ENCODE measurements around the gene THBS2. TPM values are rescaled to one million over a fixed set of nuclear protein-coding genes. Genes with fewer than 3 reads are reported as not detected.
A peak's percentile ranks its signal among the peaks of the same experiment; 100 is the strongest.

The THBS2 gene
- total RNA-seq, 1 donor from 2014 or later, result 4.2 TPM

DNA sequence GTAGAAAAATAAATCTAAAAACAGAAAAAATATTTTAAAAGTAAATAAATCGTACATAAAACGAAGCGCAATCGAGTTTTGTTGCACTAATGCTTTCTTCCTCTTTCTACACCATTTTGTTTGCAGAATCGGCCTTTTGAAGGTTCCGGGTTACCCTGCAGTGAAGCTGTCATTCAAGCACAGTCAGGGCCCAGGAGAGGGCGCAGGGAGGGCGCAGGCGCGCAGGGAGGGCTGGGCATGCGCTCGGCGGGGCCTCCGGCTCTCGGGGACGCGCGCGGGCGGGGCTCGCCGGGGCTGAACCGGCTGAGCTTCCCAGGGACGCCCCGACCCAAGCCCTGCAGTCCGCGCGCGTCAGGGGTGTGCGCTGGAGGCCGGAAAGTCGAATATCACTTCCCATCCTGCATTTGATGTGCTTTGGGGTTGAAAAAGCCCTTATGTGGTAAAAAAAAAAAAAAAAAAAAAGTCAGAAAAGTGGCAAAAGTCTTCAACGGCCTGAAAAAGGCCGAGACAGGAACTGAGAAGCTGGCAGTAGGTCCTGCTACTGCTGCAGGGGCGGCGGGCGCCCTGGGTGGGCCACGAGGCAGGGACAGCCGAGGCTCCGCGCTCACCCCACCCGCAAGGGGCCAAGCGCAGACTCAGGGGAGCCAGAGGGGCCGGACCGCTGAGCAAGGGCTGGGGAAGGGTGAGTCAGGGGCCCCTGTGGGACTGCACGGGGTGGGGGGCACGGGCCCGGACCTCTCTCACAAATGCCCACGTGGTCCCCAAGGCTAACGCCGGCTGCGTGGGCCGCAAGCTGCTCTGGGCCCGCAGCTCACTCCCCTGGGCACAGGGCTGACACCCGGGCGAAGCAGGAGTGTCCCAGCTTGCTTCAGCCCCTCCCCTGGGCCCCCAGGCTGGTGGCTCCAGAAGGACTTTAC lies 40.5 kb downstream of the THBS2 start:
- no peaks in the 10 kb centered on the region for H3K27me3 Mint-ChIP-seq
- no peaks in the 10 kb centered on the region for H3K9me3 Mint-ChIP-seq
- peak overlapping the region; percentile 79 for H3K4me3 Mint-ChIP-seq
- H3K36me3 Mint-ChIP-seq, result no peaks in the 10 kb centered on the region
- peak; percentile 92 for DNase-seq (ENCODE audit: extremely low spot score, unreplicated experiment)
- H3K4me1 Mint-ChIP-seq (ENCODE audit: unreplicated experiment), result no peaks in the 10 kb centered on the region
- peak; percentile 52 for TF ChIP-seq CTCF (conservative IDR thresholded peaks at IDR 0.05)
- H3K27ac Mint-ChIP-seq, result no peak overlapping the region

- no peak for DNase-seq (ENCODE audit: extremely low spot score, unreplicated experiment)
- Mint-ChIP-seq H3K9me3 (peaks cover 5% of the 10 kb centered on the region), H3K27ac (no peak overlapping the region), H3K27me3 (no peaks in the 10 kb centered on the region), H3K4me3 (no peak overlapping the region), H3K4me1 (ENCODE audit: unreplicated experiment) (no peaks in the 10 kb centered on the region), H3K36me3 (no peaks in the 10 kb centered on the region)
- TF ChIP-seq CTCF (conservative IDR thresholded peaks at IDR 0.05), result no peak
Observed at GRCh38 chr6:169212436-169212835, 41.2 kb downstream of the THBS2 start.

GRCh38 chr6:169211881-169212280 lies 41.8 kb downstream of the THBS2 start:
- TF ChIP-seq CTCF (conservative IDR thresholded peaks at IDR 0.05), result no peak
- peak overlapping the region; percentile 66 for H3K4me3 Mint-ChIP-seq
- H3K27me3 Mint-ChIP-seq, result no peaks in the 10 kb centered on the region
- H3K36me3 Mint-ChIP-seq, result no peaks in the 10 kb centered on the region
- H3K4me1 Mint-ChIP-seq (ENCODE audit: unreplicated experiment), result no peaks in the 10 kb centered on the region
- no peak for DNase-seq (ENCODE audit: extremely low spot score, unreplicated experiment)
- H3K27ac Mint-ChIP-seq, result no peak overlapping the region
- peaks cover 6% of the 10 kb centered on the region for H3K9me3 Mint-ChIP-seq

DNA sequence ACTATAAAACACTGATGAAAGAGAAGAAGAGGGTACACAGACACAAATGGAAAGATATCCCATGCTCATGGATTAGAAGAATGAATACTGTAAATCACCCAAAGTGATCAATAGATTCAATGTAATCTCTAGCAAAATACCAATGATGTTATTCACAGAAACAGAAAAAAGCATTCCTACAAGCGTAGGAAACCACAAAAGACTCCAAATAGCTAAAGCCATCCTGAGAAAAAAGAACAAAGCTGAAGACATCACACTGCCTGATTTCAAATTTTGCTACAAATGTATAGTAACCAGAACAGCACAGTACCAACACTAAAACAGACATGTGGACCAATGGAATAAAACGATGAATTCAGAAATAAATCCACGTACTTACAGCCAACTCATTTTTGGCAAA lies 43.0 kb downstream of the THBS2 start:
- Mint-ChIP-seq H3K27ac (no peak overlapping the region), H3K4me1 (ENCODE audit: unreplicated experiment) (no peaks in the 10 kb centered on the region), H3K4me3 (no peak overlapping the region), H3K27me3 (no peaks in the 10 kb centered on the region), H3K36me3 (no peaks in the 10 kb centered on the region), H3K9me3 (peaks cover 6% of the 10 kb centered on the region)
- no peak for TF ChIP-seq CTCF (conservative IDR thresholded peaks at IDR 0.05)
- no peak for DNase-seq (ENCODE audit: extremely low spot score, unreplicated experiment)

DNA sequence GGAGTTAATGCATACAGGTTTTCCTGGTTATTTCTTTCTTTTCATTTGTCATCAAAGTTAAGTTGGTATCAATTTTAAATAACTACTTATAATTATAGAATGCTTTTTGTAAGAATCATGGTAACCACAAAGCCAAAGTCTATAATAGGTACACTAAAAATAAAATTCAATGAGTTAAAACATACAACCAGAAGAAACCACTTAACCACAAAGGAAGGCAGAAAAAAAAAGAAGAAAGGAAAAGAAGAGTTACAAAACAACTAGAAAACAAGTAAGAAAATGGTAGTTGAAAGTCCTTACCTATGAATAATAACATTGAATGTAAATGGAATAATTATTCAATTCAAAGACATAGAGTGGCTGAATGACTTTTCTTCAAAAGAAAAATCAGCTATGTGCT lies 45.6 kb downstream of the THBS2 start:
- Mint-ChIP-seq H3K27me3 (no peaks in the 10 kb centered on the region), H3K4me1 (ENCODE audit: unreplicated experiment) (no peaks in the 10 kb centered on the region), H3K4me3 (no peak overlapping the region), H3K27ac (no peak overlapping the region), H3K36me3 (no peaks in the 10 kb centered on the region), H3K9me3 (peaks cover 6% of the 10 kb centered on the region)
- DNase-seq (ENCODE audit: extremely low spot score, unreplicated experiment), result no peak
- TF ChIP-seq CTCF (conservative IDR thresholded peaks at IDR 0.05), result no peak

All from type B pancreatic cell (in vitro differentiated cells).